IMR-90 (cell line): Measurements from ENCODE around the gene UACA. TPM values are rescaled to one million over a fixed set of nuclear protein-coding genes. Genes with fewer than 3 reads are reported as not detected.
A peak's percentile ranks its signal among the peaks of the same experiment; 100 is the strongest.

Source experiments
- ATAC-seq: fragments of 200-7000 bp; cut with Tn5 transposase; 2 replicates; pipeline ENCODE4 v1.9.1; 2020; ENCODE audit warnings: low read depth, mild to moderate bottlenecking, moderate library complexity
- BruUV-seq: library from RNA; stranded (reverse); fragments of 400-500 nt; replicated peaks from 2 replicates; lab custom pipeline; 2021; lab: Mats Ljungman, UMichigan
- CTCF ChIA-PET: fragments of 300-600 bp; formaldehyde crosslinking; extraction: SDS; loops from one replicate; lab custom pipeline; 2021; ENCODE audit warnings: antibody characterized with exemption; lab: Yijun Ruan, JAX
- POLR2A ChIA-PET: fragments of 300-600 bp; sonication (Branson Sonifier 250); formaldehyde crosslinking; loops from one replicate; lab custom pipeline; 2022; ENCODE audit warnings: antibody characterized with exemption; ENCODE audit not compliant: unreplicated experiment; lab: Charles Lee
- DNase-seq: peaks from one replicate; pipeline ENCODE4 v3.0.0; 2013
- H2AFZ ChIP-seq: replicated peaks from 2 replicates; pipeline ENCODE3; 2013; ENCODE audit warnings: low read length, mild to moderate bottlenecking; ENCODE audit not compliant: poor library complexity
- H2AK5ac ChIP-seq: 2 replicates; pipeline ENCODE4 v1.6.1; 2013; ENCODE audit warnings: low read depth, low read length, inconsistent platforms
- H2AK9ac ChIP-seq: replicated peaks from 2 replicates; pipeline ENCODE3; 2013; ENCODE audit warnings: mild to moderate bottlenecking, low read depth, low read length, moderate library complexity; ENCODE audit not compliant: poor library complexity
- H2BK120ac ChIP-seq: 2 replicates; pipeline ENCODE4 v1.6.1; 2013; ENCODE audit warnings: low read depth, low read length, inconsistent platforms
- H2BK15ac ChIP-seq: 3 replicates; pipeline ENCODE4 v1.6.1; 2013; ENCODE audit warnings: low read depth, low read length, inconsistent platforms
- H2BK20ac ChIP-seq: 2 replicates; pipeline ENCODE4 v1.6.1; 2013; ENCODE audit warnings: low read depth, mild to moderate bottlenecking, inconsistent platforms, low read length, moderate library complexity
- H2BK5ac ChIP-seq: 2 replicates; pipeline ENCODE4 v1.6.1; 2013; ENCODE audit warnings: mild to moderate bottlenecking, low read depth, low read length, inconsistent platforms; ENCODE audit not compliant: poor library complexity, severe bottlenecking
- H3K14ac ChIP-seq: replicated peaks from 2 replicates; pipeline ENCODE4 v1.6.1; 2013; ENCODE audit warnings: low read depth, low read length, inconsistent platforms
- H3K18ac ChIP-seq: 2 replicates; pipeline ENCODE4 v1.6.1; 2013; ENCODE audit warnings: low read depth, low read length, control low read depth
- H3K23ac ChIP-seq: 2 replicates; pipeline ENCODE4 v1.6.1; 2013; ENCODE audit warnings: low read depth, low read length, inconsistent platforms
- H3K27ac ChIP-seq: 2 replicates; pipeline ENCODE4 v1.5.1; 2013; ENCODE audit warnings: mild to moderate bottlenecking, control low read depth, low read length; ENCODE audit not compliant: insufficient read depth
- H3K27me3 ChIP-seq: 2 replicates; pipeline ENCODE4 v1.6.1; 2013; ENCODE audit warnings: low read length; ENCODE audit not compliant: control insufficient read depth, insufficient read depth
- H3K36me3 ChIP-seq: 2 replicates; pipeline ENCODE4 v1.6.1; 2013; ENCODE audit warnings: low read length, mixed read lengths; ENCODE audit not compliant: control insufficient read depth, insufficient read depth
- H3K4ac ChIP-seq: 2 replicates; pipeline ENCODE4 v1.6.1; 2013; ENCODE audit warnings: low read depth, low read length, inconsistent platforms
- H3K4me1 ChIP-seq: 2 replicates; pipeline ENCODE4 v1.6.1; 2013; ENCODE audit warnings: low read length, mixed read lengths; ENCODE audit not compliant: control insufficient read depth, insufficient read depth
- H3K4me2 ChIP-seq: 2 replicates; pipeline ENCODE4 v1.6.1; 2013; ENCODE audit warnings: low read depth, mild to moderate bottlenecking, control low read depth, low read length, moderate library complexity
- H3K4me3 ChIP-seq: 2 replicates; pipeline ENCODE4 v1.5.1; 2013; ENCODE audit warnings: low read depth, mild to moderate bottlenecking, control low read depth, low read length, moderate library complexity; ENCODE audit not compliant: insufficient read depth
- H3K56ac ChIP-seq: 2 replicates; pipeline ENCODE4 v1.6.1; 2013; ENCODE audit warnings: low read length, inconsistent platforms; ENCODE audit not compliant: insufficient read depth; ENCODE audit errors: extremely low read depth
- H3K79me1 ChIP-seq, 2 experiments: 2 replicates each; pipeline ENCODE4 v1.6.1; 2013; ENCODE audit warnings: low read length in 2 of 2, inconsistent platforms in 1 of 2, low read depth in 1 of 2
- H3K9ac ChIP-seq: 2 replicates; pipeline ENCODE4 v1.6.1; 2013; ENCODE audit warnings: low read depth, low read length, control low read depth
- H3K9me1 ChIP-seq: 2 replicates; pipeline ENCODE4 v1.6.1; 2013; ENCODE audit warnings: low read length, inconsistent platforms; ENCODE audit not compliant: insufficient read depth
- H3K9me3 ChIP-seq: 2 replicates; pipeline ENCODE4 v1.6.1; 2013; ENCODE audit warnings: low read length; ENCODE audit not compliant: control insufficient read depth, insufficient read depth
- H4K20me1 ChIP-seq: 2 replicates; pipeline ENCODE4 v1.6.1; 2013; ENCODE audit warnings: low read length, inconsistent platforms; ENCODE audit not compliant: insufficient read depth
- H4K5ac ChIP-seq: 2 replicates; pipeline ENCODE4 v1.6.1; 2013; ENCODE audit warnings: mild to moderate bottlenecking, low read depth, low read length, control low read depth
- H4K8ac ChIP-seq, 2 experiments: 2 replicates each; pipeline ENCODE4 v1.6.1; 2013; ENCODE audit warnings: low read depth in 2 of 2, low read length in 2 of 2, control low read depth in 1 of 2, inconsistent platforms in 1 of 2
- H4K91ac ChIP-seq: 2 replicates; pipeline ENCODE4 v1.6.1; 2013; ENCODE audit warnings: low read depth, low read length, inconsistent platforms; ENCODE audit not compliant: insufficient read depth
- CEBPB ChIP-seq: IDR thresholded peaks from 2 replicates; pipeline ENCODE4 v1.6.1; 2012; ENCODE audit warnings: low read depth, low read length, improper control_type of control experiment
- CHD1 ChIP-seq: IDR thresholded peaks from 2 replicates; pipeline ENCODE4 v1.6.1; 2012; ENCODE audit warnings: low read depth, low read length, improper control_type of control experiment
- FOS ChIP-seq: fragments of 150-350 bp; IDR thresholded peaks from 2 replicates; pipeline ENCODE4 v1.6.1; 2016; ENCODE audit warnings: low read depth, low read length
- MAZ ChIP-seq: IDR thresholded peaks from 2 replicates; pipeline ENCODE4 v1.6.1; 2012; ENCODE audit warnings: low read depth, mild to moderate bottlenecking, low read length, improper control_type of control experiment, moderate library complexity, borderline replicate concordance
- POLR2A ChIP-seq: IDR thresholded peaks from 2 replicates; pipeline ENCODE4 v1.6.1; 2012; ENCODE audit warnings: mild to moderate bottlenecking, low read depth, low read length
- RFX5 ChIP-seq: IDR thresholded peaks from 2 replicates; pipeline ENCODE4 v1.8.0; 2012; ENCODE audit warnings: low read depth, mild to moderate bottlenecking, low read length, moderate library complexity
- SMC3 ChIP-seq: fragments of 150-350 bp; IDR thresholded peaks from 2 replicates; pipeline ENCODE4 v1.6.1; 2016; ENCODE audit warnings: low read depth, mild to moderate bottlenecking, antibody characterized with exemption, low read length, moderate library complexity
- WGBS, 2 experiments: methylation state at CpG; one replicate each; pipeline versions ENCODE4 v1.1.5 to v1.1.7; 2013; ENCODE audit warnings: missing lambda C conversion rate in 2 of 2; ENCODE audit not compliant: insufficient read length in 1 of 2; ENCODE audit errors: extremely low coverage in 2 of 2; 5-methylcytosine and 5-hydroxymethylcytosine counted together
- dilution Hi-C: fragments of 300-500 bp; cut with HindIII; formaldehyde crosslinking; loops from one replicate; pipeline ENCODE4 v1.14.3; 2018; ENCODE audit warnings: low sequenced_read_pairs; ENCODE audit not compliant: unreplicated experiment
- in situ Hi-C: fragments of 300-500 bp; cut with MboI; formaldehyde crosslinking; loops from 3 replicates; pipeline ENCODE4 v1.14.3; 2019; ENCODE audit warnings: low sequenced_read_pairs, inconsistent platforms, mixed read lengths
- intact Hi-C: fragments of 100-400 bp; cut with micrococcal nuclease; formaldehyde crosslinking; loops from 2 replicates; pipeline ENCODE4 v1.10.0; 2022
- polyA plus RNA-seq, 3 experiments: library from polyadenylated mRNA; depleted of rRNA; stranded (reverse); fragments of >200 nt; gene quantifications; 2 replicates each; pipeline ENCODE4 v1.2.3, GENCODE V29; 2012; ENCODE audit warnings: low replicate concordance in 1 of 3
- total RNA-seq: library from RNA; depleted of rRNA; stranded (reverse); fragments of >200 nt; gene quantifications from 2 replicates; pipeline ENCODE4 v1.2.3, GENCODE V29; 2012

Gene UACA
- total and polyA plus RNA-seq, 2 of the 4 experiments (the other 2 are of a cell fraction) = 156 to 507 TPM

GRCh38 chr15:70701171-70701570, 62.2 kb downstream of the UACA start:
- no peak overlapping the region for H2BK120ac ChIP-seq
- H2BK20ac ChIP-seq = no peak overlapping the region
- H3K36me3 ChIP-seq = peaks cover 3% of the 10 kb centered on the region
- peak overlapping the region; percentile 73 for H2BK5ac ChIP-seq
- H3K27me3 ChIP-seq = no peaks in the 10 kb centered on the region
- H3K27ac ChIP-seq = peak overlapping the region; percentile 45; the same call in 1 of the 2 replicates
- ChIA-PET CTCF (interaction anchor here (0.5 to 1.4 kb wide), 3 partner anchors 12 to 111 kb away, joined by 4 to 5 read pairs (median 4); no protein-coding TSS in a partner anchor), POLR2A (no interaction called here)
- no peak for TF ChIP-seq MAZ
- TF ChIP-seq CEBPB = no peak
- no peak for TF ChIP-seq FOS
- no peak for TF ChIP-seq CHD1
- TF ChIP-seq POLR2A = no peak
- TF ChIP-seq SMC3 = no peak
- no peak for TF ChIP-seq RFX5
- no peaks in the 10 kb centered on the region for H3K9me3 ChIP-seq
- peaks cover 6% of the 10 kb centered on the region; the same call in 1 of the 2 replicates for H3K9me1 ChIP-seq
- H3K4me3 ChIP-seq = no peak overlapping the region
- H3K79me1 ChIP-seq = peaks cover 26 to 64% of the 10 kb centered on the region in 2 experiments
- ATAC-seq (no peak), DNase-seq (no peak)
- no CpG with 5 or more reads among the region's 2 CpGs for WGBS, 2 experiments
- intact Hi-C loops (no loop called here), dilution Hi-C loops (no loop called here), in situ Hi-C loops (no loop called here)
- no peak overlapping the region for H3K4ac ChIP-seq
- H2AK5ac ChIP-seq = no peak overlapping the region
- no peak overlapping the region for H4K91ac ChIP-seq
- no peak overlapping the region for H4K5ac ChIP-seq
- H3K4me1 ChIP-seq = peaks cover 20% of the 10 kb centered on the region
- peak overlapping the region; percentile 15; the same call in 1 of the 2 replicates for H3K18ac ChIP-seq
- H2AFZ ChIP-seq = no peak overlapping the region
- no peak overlapping the region for H2AK9ac ChIP-seq
- H4K20me1 ChIP-seq = peaks cover 38% of the 10 kb centered on the region
- no peak overlapping the region for H3K23ac ChIP-seq
- H3K56ac ChIP-seq = no peak overlapping the region
- peak overlapping the region; percentile 62 for H3K4me2 ChIP-seq
- no peak overlapping the region for H4K8ac ChIP-seq
- H3K9ac ChIP-seq = no peak overlapping the region; the same call in 1 of the 2 replicates
- no peak overlapping the region for H2BK15ac ChIP-seq
- no TSS peak for BruUV-seq
- H3K14ac ChIP-seq = 0 out of 2 replicates have a peak overlapping the region, but pooled peaks have one; percentile 33
